HG03378 (cell line): ENCODE data around the gene TLCD5.

Experiments
- ATAC-seq: cut with Tn5 transposase; IDR thresholded peaks from one replicate; pipeline ENCODE4 v1.9.1; 2021; ENCODE audit warnings: mild to moderate bottlenecking, moderate library complexity; ENCODE audit not compliant: unreplicated experiment

Gene TLCD5

DNA sequence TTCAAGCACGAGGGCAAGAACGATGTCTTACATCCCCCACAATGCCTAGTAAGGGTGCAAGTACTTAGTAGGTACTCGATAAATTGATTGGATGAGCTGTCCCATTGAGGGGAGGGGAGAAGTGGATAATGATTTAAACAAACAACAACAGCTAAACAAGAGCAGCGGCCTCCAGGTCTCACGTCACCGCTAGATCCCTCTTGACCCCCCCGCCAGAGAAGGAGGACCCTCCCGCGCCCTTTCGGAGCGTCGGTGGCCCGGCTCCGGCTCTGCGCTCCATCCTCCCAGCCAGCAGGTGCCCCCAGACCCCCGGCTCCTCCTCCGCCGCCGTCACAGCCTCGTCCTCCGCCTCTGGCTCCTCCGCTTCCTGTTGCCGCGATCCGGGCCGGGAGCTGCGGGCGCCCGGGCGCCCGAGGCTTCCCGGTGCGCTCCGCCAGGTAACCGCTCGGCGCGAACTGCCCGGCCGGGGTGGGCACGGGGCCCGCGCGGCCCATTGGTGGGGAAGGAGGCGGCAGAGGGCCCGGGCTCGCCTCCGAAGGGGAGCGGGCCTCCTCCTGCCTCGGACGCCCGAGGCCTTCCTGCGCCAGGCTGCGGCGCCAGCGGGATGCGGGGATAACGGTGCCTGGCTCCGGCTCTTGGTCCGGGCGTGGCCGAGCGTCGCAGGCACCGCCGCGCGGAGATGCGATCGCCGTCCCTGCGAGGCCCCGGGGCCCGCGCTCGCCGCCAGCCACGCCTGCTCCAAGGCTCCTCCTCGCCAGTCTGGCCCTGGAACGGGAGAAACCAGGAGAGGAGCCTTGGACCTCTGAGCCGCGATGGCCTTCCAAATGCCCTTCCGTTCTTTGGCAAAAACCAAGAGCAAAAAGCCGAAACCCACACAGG lies at the start of gene TLCD5:
Gene TLCD5 (plus strand): TSS at position 368 of the 879 bp plus-strand sequence. CDS start 2,143 bp downstream, outside the sequence.
- ATAC-seq, result no peak

DNA sequence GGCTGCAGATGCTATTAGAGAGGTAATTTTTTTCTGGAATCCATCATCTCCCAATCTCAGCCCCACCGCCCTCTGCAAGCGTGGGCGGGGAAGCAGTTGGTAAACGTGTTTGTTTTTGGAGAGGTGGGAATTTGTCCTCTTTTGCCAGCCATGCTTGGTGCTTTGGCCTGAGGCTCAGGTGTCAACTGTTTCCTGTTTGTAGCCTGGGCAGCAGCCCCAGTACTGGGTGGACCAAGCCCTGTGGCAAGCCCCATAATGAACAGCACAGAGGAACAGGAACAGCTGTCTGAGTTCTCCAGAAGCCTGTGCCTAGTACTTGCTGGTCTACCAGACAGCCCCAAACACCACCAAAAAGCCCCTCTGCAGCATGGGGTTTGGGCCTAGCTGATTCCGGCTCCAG lies 45.6 kb upstream of the TLCD5 start:
- no peak for ATAC-seq

DNA sequence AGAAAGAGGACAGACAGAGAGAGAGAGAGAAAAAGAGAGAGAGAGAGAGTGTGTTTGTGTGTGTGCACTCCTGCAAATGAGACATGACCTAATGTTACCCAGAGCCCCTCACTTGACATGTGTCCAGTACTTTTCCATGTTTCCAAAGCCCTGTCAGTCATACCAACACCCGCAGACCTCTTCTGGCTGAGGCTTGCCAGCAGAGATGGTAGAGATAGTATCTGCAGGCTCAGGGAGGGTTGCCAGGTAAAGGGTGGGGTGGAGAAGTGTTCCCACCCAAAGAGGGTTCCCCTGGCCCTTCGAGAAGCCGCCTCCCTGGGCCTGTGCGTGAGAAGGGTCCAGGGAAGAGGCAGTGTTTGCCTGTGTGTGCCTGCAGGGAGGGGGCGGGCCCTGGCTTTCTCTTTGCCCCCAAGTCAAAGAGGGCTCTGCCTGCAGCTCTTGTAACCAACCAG lies 44.5 kb upstream of the TLCD5 start:
- no peak for ATAC-seq

DNA sequence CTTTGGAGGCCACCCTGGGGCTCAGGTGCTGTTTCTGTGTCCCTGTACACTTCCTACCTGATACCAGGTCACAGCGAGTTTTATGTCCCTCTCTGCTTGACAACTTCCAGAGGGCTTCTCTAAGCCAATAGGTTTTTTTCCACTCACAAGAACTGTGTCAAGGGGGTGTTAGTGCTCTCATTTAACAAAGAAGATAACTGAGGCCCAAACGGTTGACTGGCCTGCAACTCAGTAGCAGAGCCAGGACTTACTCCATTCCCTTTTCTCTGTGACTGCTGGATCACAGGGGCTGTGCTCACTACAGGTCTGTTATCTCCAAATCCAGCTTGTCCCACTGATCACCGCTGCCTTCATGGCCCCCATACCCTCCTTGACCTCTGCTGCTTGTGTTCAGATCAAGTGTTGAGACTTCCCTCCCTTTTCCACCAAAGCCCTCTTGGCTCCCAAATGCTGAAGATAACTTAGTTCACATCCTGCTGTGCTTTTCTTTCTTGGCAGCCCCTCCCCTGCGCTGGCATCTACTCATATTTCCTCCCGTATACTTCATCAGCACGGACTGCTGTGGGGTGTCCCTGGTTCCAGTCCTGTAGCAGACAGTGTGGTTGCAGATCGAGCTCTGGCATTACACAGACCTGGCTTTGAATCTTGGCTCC lies 43.8 kb upstream of the TLCD5 start:
- ATAC-seq, result no peak

DNA sequence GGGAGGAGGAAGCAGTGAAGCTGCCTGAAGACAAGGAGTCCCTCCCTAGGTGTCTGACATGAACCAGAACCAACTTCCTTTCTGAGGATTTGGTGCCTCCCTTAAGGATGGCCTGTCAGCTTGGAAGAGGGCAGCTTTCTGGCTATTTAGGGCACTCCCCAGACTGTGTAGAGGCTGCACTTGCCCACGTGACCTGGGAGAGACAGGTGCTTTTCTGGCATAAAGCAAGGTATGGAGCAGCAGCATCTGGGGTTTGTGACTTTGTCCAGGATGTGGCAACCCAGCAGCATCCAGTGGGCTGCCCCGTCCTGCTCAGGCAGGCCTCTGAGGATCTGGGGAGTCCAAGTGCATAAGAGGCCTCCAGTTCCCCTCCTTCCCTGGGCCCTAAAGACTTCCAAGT lies 42.0 kb upstream of the TLCD5 start:
- ATAC-seq, result no peak

DNA sequence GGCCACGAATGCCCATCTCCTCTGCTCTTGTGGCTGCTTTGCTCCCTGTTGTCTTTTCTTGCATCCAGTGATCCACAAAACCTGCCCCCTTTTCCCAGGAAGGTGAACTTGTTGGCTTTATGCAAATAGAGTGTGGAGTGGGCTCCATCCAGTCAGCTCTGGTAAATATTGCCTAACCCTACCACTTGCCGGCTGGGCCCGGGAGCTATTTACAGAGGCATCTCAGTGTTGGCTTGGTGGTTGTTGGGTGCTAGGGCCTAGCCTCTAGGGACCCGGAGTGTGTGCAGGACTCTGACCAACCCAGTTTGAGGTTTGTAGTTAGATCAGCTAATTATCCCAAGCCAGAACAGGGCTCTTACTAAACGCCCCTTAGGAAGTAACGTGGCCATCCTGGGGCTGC lies 40.8 kb upstream of the TLCD5 start:
- no peak for ATAC-seq

DNA sequence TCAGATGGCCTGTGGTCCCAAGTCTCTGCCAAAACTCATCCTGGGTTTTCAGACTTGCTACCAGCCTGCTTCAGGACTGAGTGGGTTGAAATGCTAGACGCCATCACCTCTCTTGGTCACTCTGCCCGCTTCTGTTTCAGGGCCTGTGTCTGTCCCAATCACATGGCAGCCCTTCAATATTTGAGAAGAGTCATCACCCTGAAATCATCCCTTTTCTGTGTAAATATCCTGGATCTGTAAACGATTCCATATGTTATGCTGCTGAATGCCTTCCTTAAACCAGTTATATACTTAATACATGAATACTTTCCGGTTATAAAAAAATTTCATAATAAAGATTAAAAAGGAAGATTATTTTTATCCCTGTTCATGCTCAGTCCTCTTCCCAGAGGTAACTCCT lies 39.8 kb upstream of the TLCD5 start:
- ATAC-seq, result no peak

DNA sequence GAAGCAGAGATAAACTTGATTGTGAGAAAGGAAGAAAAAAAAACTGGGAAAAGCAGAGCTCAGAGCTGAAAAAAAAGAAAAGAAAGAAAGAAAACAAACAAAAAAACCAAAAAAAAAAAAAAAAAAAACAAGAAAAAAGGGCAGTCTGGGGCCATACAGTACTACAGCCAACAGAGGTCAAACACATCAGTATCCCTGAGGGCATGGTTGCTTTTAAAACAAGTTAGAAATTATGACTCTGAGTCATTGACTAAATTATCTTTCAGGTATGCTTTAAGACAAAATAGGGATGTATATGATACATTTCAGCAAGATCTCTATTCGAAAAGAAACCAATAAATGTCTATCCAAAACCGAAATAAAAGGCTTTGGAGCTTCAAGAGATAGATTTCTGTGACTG lies 37.1 kb upstream of the TLCD5 start:
- no peak for ATAC-seq

DNA sequence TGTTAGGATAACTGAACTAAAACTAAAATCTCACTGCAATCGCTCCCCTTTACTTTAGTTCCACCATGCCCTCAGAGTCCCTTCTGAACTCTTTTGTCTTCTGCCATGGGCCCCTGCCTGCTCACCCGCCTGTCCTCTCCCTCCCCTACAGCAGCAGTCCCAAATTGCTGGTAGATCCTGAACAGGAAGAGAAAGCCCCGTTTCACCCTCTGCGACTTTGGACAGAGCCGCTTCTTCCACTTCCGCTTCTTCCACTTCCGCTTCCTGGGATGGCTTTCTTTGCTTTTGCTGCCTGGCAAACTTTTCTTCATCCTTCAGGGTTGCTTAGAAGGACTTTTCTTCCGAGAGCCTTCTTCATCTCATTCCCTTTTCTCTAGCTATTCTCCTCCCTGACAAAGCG lies 35.7 kb upstream of the TLCD5 start:
- no peak for ATAC-seq

DNA sequence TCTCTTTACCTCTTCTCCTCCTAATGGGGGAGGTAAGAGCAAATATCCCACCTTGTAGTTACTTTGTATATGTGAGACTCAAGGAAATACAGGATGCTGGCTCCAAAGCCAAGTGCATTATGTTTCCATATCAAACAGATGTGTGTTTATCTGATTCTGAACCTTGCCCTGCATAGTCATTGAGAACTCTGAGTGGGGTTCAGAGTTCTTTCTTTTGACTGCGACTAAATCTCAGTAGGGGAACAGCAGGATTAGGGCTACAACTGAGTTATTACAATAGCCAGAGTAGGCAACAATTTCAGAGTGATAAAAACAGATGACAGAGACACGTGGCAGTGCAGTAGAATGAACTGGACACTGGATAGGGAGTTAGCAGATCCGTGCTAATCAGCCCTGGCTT lies 34.1 kb upstream of the TLCD5 start:
- ATAC-seq, result no peak

DNA sequence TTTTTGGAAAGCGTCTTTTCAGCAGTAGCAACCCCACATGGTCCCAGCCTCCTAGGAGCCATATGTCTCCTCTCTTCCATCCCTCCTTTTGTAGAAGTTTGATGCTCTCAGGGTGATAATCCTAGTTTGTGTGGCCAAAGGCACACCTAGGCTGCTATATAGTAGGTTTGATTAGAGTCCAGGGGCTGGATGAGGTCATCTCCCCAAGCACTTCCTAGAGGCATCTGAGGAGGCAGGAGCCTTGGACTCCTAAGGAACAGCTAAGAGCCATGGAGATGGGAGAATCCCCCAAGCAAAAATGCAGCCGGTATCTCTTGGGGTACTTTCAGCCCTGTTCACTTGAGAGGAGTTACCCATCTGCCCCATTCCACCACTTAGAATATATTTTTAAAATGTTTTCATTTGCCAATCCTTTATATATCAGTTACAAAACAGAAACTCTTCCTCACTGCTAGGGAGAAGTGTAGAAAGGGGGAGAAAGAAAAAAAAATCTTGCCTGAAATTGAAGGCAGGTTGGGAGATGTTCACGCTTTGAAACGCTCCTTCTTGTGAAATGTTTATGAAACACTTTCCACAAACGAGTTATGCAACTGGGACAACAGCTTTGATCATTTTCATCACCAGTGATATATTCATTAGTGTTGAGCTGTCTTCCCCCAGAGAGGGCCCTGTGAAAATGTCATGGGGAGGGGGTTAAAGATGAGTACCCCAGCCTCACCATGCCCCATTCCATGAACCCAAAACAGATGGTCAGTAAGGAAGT lies 31.9 kb upstream of the TLCD5 start:
- no peak for ATAC-seq

DNA sequence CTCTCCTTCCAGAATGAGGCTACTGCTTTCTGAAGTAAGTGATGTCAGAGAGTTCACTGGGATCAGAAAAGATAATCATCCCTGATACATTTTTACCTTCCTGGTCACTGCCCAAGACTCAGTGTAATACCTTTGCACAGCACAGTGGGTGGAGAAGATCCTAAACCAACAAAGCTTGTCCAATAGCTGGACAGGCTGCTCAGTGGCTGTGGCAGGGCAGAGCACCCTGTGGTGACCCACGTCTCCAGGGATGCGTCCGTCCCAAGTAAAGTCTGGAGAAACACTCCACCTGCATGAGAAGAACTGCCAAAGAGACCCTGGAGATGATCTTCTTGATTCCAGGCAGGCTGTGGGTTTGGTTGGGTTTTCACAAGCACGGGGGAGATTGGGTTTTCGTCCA lies 31.0 kb upstream of the TLCD5 start:
- no peak for ATAC-seq

DNA sequence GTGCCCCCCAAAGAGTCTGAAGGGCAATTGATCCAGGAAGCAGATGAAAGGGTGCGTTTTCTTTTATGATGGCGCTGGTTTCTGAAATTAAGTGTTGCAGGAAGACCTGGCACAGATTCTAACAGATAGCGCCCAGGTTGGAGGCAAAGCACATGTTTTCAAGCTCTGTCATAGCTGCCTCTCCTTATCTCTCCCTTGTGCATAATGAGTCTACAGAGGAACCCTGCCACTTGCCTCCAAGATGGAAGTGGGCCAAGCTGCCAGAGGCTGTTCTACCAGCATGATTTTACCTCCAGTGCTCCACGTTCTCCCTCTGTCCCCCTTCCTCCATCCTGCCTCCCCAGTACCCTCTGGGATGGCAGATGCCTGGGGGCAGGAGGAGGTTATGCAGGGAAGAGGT lies 30.0 kb upstream of the TLCD5 start:
- no peak for ATAC-seq

DNA sequence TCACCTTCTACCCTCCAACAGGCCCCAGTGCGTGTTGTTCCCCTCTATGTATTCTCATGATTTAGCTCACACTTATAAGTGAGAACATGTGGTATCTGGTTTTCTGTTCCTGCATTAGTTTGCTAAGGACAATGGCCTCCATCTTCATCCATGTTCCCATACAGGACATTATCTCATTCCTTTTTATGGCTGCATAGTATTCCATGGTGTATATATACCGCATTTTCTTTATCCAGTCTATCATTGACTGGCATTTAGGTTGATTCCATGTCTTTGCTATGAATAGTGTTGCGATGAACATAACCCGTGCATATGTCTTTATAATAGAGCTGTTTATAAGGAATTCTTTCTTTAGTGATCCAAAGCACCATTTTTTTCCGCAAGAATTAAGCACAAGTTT lies 28.5 kb upstream of the TLCD5 start:
- no peak for ATAC-seq

DNA sequence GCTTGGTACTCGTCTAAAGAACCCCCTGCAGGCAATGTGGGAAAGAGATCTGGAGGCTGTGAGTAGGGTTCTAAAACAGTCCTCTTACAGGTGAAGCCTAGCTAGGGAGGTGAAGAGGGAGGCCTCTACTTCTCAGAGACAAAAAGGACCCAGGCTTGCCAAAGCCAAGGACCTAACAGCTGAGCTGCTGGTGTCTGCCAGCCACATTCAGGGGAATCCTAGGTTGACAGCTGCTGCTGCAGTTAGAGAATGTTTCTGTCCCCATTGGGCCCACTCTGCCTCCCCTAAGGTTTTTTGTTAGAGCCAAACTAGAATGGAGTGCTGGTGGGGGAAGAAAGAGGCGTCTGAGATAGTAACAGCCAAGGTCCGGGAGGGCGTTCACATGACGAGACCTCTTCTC lies 26.6 kb upstream of the TLCD5 start:
- no peak for ATAC-seq

DNA sequence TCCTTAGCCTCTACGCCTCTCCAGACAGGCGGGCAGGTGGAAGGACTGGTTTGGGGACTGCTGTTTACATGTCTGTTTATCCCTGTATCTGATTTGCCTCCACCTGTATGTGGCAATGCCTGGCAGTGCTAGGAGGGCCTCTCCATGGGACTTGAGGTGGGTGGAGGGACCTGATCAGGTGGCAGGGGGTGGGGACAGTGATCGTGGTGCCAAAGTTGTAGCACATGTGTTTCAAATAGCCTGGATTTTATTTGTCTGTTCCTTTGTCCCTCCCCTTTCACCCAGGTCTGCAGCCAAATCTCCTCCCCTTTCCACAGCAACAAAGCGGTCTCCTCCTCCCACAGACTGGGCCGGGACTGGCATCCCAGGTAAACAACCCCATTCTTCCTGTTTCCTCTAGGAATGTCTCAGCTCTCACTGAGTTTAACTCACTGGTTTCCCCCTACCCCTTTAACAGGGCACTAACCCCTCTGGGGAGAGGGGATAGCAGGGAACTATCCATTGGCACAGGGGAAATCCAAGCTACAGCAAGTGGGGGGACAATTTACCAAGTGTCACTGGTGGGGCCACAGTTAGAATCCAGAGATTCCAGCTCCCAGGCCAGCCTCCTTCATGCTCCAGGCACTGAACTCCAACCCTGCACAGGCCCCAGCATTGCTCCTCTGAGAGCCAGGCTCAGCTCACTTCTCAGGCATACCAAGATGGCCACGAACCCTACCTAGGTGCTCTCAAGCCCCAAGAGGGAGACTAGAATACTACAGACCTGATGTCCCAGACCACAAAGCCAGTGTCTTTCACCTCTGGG lies 22.9 kb upstream of the TLCD5 start:
- no peak for ATAC-seq

DNA sequence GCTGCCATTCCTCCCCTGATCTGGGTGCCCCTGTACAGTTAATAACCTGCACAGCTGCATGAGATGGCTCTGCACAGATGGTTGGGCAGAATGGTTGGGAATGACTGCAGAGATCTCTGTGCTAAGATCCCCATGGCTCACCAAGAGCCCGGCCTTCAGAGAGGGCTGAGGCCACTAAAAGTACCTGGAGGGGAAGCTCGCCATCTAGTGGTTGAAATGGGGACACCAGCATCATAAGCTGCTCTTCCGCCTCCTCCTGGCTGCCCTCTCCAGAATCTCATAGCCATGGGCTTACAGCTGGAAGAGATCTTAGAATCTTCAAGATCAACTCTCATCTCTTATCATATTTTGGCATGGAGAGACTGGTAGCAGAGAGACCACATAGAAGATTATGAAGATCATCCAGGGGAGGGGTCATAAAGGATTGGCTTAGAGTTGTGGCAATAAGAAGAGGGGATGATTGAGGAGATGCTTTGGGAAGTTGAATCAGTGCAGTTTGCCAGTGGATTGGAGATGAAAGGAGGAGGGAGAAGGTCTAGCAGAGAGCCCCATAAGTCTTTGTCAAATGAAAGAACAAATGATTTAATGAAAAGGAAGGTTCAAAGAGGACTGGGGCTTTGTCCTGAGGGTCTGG lies 22.0 kb upstream of the TLCD5 start:
- ATAC-seq, result peak; percentile 82

DNA sequence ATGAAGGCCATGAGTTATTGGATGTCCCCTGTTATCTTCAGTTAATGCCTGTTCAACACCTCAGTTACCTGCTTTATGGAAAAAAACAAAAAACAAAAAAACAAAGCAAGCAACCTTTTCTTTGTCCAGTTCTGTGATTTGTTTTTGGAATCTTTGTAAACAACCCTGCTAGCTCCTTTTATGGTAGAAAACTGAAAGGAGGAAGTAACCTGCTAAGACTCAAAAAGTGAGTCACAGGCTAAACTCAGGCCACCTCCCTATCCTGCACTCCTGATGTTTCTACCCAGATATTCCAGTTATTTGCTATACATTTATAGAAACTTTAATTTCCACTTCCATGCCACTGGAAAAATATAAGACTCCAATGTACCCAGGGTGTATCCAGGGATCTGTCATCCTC lies 20.6 kb upstream of the TLCD5 start:
- no peak for ATAC-seq

DNA sequence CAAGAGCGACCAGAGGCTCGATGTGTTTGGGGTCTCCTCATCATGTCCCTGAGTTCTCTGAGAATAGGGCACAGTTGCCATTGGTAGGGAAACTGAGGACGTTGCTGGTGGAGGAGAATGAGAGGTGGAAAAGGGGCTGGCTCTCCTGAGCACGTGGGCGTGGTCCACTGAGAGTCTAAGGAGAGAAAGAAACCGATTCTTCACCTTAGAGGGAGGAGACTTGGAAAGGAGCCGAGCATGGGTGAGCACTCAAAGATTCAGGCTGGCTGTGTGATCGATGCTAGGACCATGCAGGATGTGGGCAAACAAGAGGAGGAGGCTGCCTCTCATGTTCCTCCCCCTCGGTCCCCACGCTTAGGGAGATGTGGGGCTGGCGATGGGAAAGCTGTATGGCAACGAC lies 19.8 kb upstream of the TLCD5 start:
- ATAC-seq, result no peak

DNA sequence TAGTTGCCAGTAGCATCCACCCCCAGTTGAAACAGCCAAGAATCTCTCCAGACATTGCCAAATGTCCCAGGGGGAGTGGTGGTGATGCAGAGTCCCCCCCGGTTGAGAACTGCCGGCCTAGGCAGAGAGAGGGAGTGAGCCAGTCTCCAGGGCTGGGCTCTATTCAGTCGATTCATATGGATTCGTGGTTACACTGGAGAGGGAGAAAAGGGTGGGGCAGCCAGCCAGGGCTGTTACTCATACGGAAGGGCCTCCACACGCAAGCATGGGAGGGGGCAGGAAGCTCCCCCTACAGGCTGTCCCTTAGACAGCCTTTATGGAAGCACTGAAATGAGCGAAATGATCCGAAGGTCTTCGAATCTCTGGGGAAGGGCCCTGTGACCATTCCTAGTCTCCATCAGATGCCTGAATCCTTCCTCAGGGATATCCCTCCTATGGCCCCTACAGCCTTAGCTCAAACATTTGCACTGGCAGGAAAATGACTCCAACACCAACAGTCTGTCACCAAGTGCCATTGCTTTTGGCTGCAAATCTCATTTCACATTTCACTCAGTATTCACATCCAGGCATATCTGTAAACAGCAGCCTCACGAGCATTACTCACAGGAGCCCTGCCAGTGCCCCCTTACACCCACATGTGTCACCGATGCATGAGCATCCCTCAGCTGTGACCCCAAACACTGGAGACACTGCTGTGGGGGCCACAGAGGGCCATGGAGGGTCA lies 18.4 kb upstream of the TLCD5 start:
- ATAC-seq, result no peak
